HG02884 (cell line): Measurements from ENCODE around the gene TSPAN5.

Source experiments
- ATAC-seq: cut with Tn5 transposase; IDR thresholded peaks from one replicate; pipeline ENCODE4 v1.9.1; 2021; ENCODE audit warnings: mild to moderate bottlenecking, moderate library complexity; ENCODE audit not compliant: unreplicated experiment

Gene TSPAN5

GRCh38 chr4:98646422-98646821 is 12.0 kb downstream of the TSPAN5 start:
- no peak for ATAC-seq

GRCh38 chr4:98645527-98645926 is 12.9 kb downstream of the TSPAN5 start:
- no peak for ATAC-seq

GRCh38 chr4:98643755-98644154 is 14.7 kb downstream of the TSPAN5 start:
- no peak for ATAC-seq

- no peak for ATAC-seq
Observed at GRCh38 chr4:98642991-98643426, 15.4 kb downstream of the TSPAN5 start.

- ATAC-seq = no peak
Observed at GRCh38 chr4:98641906-98642668, 16.3 kb downstream of the TSPAN5 start.

GRCh38 chr4:98641376-98641775 is 17.0 kb downstream of the TSPAN5 start:
- no peak for ATAC-seq

- peak; percentile 67 for ATAC-seq
Observed at GRCh38 chr4:98639523-98639922, 18.9 kb downstream of the TSPAN5 start.

- no peak for ATAC-seq
Observed at GRCh38 chr4:98639108-98639507, 19.3 kb downstream of the TSPAN5 start.

GRCh38 chr4:98638661-98639060 is 19.8 kb downstream of the TSPAN5 start:
- no peak for ATAC-seq

- no peak for ATAC-seq
Observed at GRCh38 chr4:98634061-98634460, 24.4 kb downstream of the TSPAN5 start.

- ATAC-seq = no peak
Observed at GRCh38 chr4:98633159-98633558, 25.3 kb downstream of the TSPAN5 start.

- ATAC-seq = no peak
Observed at GRCh38 chr4:98632258-98632657, 26.2 kb downstream of the TSPAN5 start.

- ATAC-seq = no peak
Observed at GRCh38 chr4:98631506-98631905, 26.9 kb downstream of the TSPAN5 start.

- ATAC-seq = no peak
Observed at GRCh38 chr4:98630737-98631454, 27.5 kb downstream of the TSPAN5 start.

- ATAC-seq = no peak
Observed at GRCh38 chr4:98627531-98628257, 30.7 kb downstream of the TSPAN5 start.

- ATAC-seq = no peak
Observed at GRCh38 chr4:98626350-98626749, 32.1 kb downstream of the TSPAN5 start.

GRCh38 chr4:98625920-98626319 is 32.5 kb downstream of the TSPAN5 start:
- ATAC-seq = no peak

- ATAC-seq = no peak
Observed at GRCh38 chr4:98625399-98625798, 33.0 kb downstream of the TSPAN5 start.

GRCh38 chr4:98624642-98625041 is 33.8 kb downstream of the TSPAN5 start:
- ATAC-seq = no peak

- no peak for ATAC-seq
Observed at GRCh38 chr4:98624144-98624543, 34.3 kb downstream of the TSPAN5 start.

GRCh38 chr4:98623126-98623802 is 35.1 kb downstream of the TSPAN5 start:
- ATAC-seq = no peak
